Activated CD8-positive, alpha-beta T cell treated with anti-CD3 and anti-CD28 coated beads for 36 hours (primary cell): Measurements from ENCODE around the gene MYT1. TPM values are rescaled to one million over a fixed set of nuclear protein-coding genes. Genes with fewer than 3 reads are reported as not detected.

Experiments
- ATAC-seq: fragments of 200-7000 bp; cut with Tn5 transposase; one replicate; pipeline ENCODE4 v1.10.0; 2021; ENCODE audit warnings: mild to moderate bottlenecking, moderate library complexity
- CTCF ChIA-PET: fragments of 350-600 bp; sonication (Branson Sonifier 250); formaldehyde crosslinking; loops from one replicate; lab custom pipeline; 2021; ENCODE audit warnings: antibody characterized with exemption; lab: Charles Lee
- POLR2A ChIA-PET: fragments of 350-600 bp; sonication (Branson Sonifier 250); formaldehyde crosslinking; loops from one replicate; lab custom pipeline; 2021; ENCODE audit warnings: antibody characterized with exemption; lab: Charles Lee
- DNase-seq: peaks from one replicate; pipeline ENCODE4 v3.0.0-alpha.2; 2020
- H3K27ac Mint-ChIP-seq: one replicate; pipeline ENCODE4 v1.8.0; 2021; ENCODE audit warnings: mild to moderate bottlenecking, mixed read lengths
- H3K27me3 Mint-ChIP-seq: one replicate; pipeline ENCODE4 v1.8.0; 2021; ENCODE audit warnings: mixed read lengths
- H3K36me3 Mint-ChIP-seq: one replicate; pipeline ENCODE4 v1.8.0; 2021; ENCODE audit warnings: low read depth, mixed read lengths
- H3K4me1 Mint-ChIP-seq: one replicate; pipeline ENCODE4 v1.8.0; 2021; ENCODE audit warnings: low read depth, mixed read lengths
- H3K4me3 Mint-ChIP-seq: one replicate; pipeline ENCODE4 v1.8.0; 2021; ENCODE audit warnings: mild to moderate bottlenecking, moderate library complexity, mixed read lengths
- H3K9me3 Mint-ChIP-seq: one replicate; pipeline ENCODE4 v1.8.0; 2021; ENCODE audit warnings: mixed read lengths
- intact Hi-C: fragments of 100-400 bp; cut with micrococcal nuclease; formaldehyde crosslinking; loops from one replicate; pipeline ENCODE4 v1.10.0; 2022
- total RNA-seq, 2 experiments: library from RNA; stranded (reverse); gene quantifications; one replicate each; pipeline ENCODE4 v1.2.3, GENCODE V29; 2021
- TF ChIP-seq, protein P1 (sequence below): fragments of 200-600 bp; IDR thresholded peaks from one replicate; pipeline ENCODE4 v1.8.0; 2022; ENCODE audit warnings: antibody characterized with exemption, mild to moderate bottlenecking

Gene MYT1
- total RNA-seq, 2 experiments from 2014 or later, result not detected

DNA sequence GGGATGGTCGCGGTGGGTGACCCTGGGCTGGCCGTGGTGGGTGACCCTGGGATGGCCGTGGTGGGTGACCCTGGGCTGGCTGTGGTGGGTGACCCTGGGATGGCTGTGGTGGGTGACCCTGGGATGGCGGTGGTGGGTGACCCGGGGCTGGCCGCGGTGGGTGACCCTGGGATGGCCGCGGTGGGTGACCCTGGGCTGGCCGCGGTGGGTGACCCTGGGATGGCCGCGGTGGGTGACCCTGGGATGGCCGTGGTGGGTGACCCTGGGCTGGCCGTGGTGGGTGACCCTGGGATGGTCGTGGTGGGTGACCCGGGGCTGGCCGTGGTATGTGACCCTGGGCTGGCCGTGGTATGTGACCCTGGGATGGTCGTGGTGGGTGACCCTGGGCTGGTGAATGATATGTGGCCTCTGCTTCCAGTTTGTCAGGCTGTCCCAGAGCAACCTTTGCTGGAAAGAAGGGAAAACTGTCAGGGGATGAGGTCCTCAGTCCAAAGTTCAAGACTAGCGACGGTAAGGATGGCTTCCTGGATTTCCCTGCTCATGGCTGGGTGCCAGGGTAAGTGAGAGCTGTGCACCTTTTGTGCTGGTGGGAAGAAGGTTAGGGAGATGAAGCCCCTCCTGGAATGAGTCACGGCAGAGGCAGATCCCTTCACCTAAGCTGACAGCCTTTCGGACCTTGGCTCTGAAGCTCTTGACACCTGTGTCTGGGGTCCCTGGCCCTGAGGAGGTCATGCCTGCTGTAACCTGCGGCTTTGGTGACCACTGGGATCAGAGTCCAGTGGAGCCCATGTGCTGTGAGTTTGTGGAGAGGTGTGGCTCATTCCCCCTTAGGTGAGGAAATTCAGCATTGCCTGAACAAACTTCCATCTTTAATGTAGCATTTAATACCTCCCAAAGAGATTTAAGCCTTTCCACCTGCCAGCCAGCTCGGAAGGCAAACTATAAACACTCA lies 72.2 kb downstream of the MYT1 start:
- no peak overlapping the region for H3K4me3 Mint-ChIP-seq
- POLR2A ChIA-PET, result no interaction called here
- no peaks in the 10 kb centered on the region for H3K27me3 Mint-ChIP-seq
- DNase-seq (no peak), ATAC-seq (no peak)
- intact Hi-C loops, result no loop called here
- TF ChIP-seq, protein P1, sequence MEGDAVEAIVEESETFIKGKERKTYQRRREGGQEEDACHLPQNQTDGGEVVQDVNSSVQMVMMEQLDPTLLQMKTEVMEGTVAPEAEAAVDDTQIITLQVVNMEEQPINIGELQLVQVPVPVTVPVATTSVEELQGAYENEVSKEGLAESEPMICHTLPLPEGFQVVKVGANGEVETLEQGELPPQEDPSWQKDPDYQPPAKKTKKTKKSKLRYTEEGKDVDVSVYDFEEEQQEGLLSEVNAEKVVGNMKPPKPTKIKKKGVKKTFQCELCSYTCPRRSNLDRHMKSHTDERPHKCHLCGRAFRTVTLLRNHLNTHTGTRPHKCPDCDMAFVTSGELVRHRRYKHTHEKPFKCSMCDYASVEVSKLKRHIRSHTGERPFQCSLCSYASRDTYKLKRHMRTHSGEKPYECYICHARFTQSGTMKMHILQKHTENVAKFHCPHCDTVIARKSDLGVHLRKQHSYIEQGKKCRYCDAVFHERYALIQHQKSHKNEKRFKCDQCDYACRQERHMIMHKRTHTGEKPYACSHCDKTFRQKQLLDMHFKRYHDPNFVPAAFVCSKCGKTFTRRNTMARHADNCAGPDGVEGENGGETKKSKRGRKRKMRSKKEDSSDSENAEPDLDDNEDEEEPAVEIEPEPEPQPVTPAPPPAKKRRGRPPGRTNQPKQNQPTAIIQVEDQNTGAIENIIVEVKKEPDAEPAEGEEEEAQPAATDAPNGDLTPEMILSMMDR, result no peak
- H3K27ac Mint-ChIP-seq, result no peak overlapping the region
- CTCF ChIA-PET, result no interaction called here
- H3K4me1 Mint-ChIP-seq, result peaks cover 4% of the 10 kb centered on the region
- no peaks in the 10 kb centered on the region for H3K36me3 Mint-ChIP-seq
- H3K9me3 Mint-ChIP-seq, result no peaks in the 10 kb centered on the region

DNA sequence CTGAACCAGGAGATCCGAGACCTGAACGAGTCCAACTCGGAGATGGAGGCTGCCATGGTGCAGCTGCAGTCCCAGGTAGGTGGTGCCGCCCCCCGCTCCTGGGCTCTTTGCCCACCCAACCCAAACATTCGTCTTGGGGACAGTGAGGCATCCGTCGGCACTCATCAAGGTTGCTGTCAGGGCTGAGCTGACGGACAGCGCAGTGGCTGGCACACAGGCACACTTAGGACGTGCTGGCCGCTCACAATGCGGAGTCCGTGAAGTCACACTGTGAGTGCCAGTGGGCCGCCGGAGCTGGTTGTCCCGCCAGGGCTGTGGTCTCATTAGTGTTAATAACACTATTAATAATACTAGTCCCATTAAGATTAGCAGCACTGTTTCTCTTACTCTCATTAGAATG lies 73.1 kb downstream of the MYT1 start:
- no peaks in the 10 kb centered on the region for H3K36me3 Mint-ChIP-seq
- no peak overlapping the region for H3K4me3 Mint-ChIP-seq
- CTCF ChIA-PET, result no interaction called here
- POLR2A ChIA-PET, result no interaction called here
- intact Hi-C loops, result no loop called here
- H3K27ac Mint-ChIP-seq, result no peak overlapping the region
- ATAC-seq (no peak), DNase-seq (no peak)
- H3K27me3 Mint-ChIP-seq, result no peaks in the 10 kb centered on the region
- H3K4me1 Mint-ChIP-seq, result peaks cover 4% of the 10 kb centered on the region
- TF ChIP-seq, protein P1, result no peak
- H3K9me3 Mint-ChIP-seq, result no peaks in the 10 kb centered on the region

DNA sequence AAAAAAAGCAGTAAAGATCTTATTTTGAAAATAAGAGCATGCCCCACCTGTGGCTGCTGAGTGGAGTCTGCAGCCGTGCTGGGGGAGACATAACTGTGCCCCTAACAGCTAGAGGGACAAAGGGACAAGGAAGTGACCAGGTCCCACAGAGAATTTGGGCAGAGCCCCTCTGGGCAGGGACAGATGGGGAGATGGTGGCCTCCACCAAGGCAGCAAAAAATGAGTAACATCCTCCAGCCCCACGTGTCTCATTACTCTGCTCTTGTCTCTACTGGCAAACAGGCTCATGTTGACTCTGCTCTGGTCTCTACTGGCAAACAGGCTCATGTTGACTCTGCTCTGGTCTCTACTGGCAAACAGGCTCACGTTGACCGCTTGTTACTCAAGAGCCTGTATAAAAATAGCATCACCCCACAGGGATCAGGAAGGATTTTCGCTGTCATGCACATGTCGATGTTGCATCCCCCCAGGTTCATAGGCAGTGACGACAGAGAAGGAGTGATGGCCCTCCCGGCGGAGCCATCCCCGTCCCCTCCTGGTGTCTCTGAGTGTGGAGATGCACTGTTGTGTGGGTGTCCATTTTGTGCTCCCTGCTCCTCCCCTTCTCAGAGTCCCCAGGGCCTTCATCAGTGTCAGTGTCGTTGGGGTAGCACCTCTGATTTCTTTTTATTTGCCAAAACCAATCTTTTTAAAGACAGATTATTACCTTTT lies 74.0 kb downstream of the MYT1 start:
- TF ChIP-seq, protein P1, result no peak
- Mint-ChIP-seq H3K27ac (no peak overlapping the region), H3K36me3 (no peaks in the 10 kb centered on the region), H3K9me3 (no peaks in the 10 kb centered on the region), H3K4me1 (peaks cover 4% of the 10 kb centered on the region), H3K4me3 (no peak overlapping the region), H3K27me3 (no peaks in the 10 kb centered on the region)
- ChIA-PET POLR2A (no interaction called here), CTCF (no interaction called here)
- no peak for ATAC-seq
- intact Hi-C loops, result no loop called here
- no peak for DNase-seq

DNA sequence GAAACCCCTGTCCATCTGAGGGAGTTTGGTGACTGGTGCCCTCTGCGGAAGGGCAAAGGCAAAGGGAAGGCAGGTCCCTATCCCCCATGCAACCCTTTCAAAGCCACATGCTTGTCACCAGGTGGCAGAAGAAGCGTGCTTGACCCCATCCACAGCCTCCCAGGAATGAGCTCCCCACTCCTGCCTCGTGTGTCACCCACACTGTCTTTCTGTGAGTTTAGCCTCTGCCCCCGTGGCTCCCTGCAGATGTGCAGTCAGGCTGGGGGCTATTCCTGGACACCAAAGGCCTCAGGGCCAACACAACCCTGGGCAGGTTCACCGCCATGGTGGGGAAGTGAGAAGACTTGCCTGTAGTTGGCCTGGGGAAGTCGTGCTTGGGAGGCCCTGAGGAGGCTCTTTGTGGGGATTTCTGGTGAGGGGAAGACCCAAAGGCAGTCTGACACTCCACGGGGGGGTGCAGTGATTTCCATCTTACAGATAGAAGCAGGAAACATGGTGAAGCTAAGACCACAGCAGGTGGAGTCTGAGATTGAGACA lies 74.7 kb downstream of the MYT1 start:
- CTCF ChIA-PET, result interaction anchor here (1.9 kb wide), 1 partner anchor 11 kb away, joined by 5 read pairs; no protein-coding TSS in a partner anchor
- peak; percentile 24 for DNase-seq
- TF ChIP-seq, protein P1, result no peak

More for the DNA sequence above, 74.7 kb downstream of the MYT1 start:
- no peaks in the 10 kb centered on the region for H3K4me1 Mint-ChIP-seq
- no peak for ATAC-seq
- H3K27me3 Mint-ChIP-seq, result no peaks in the 10 kb centered on the region
- H3K36me3 Mint-ChIP-seq, result no peaks in the 10 kb centered on the region
- no peak overlapping the region for H3K4me3 Mint-ChIP-seq
- intact Hi-C loops, result no loop called here
- POLR2A ChIA-PET, result no interaction called here
- no peaks in the 10 kb centered on the region for H3K9me3 Mint-ChIP-seq
- no peak overlapping the region for H3K27ac Mint-ChIP-seq
